GM03348 (cell line): ENCODE measurements around the gene PASK.
"Not testable (repeated sequence)": the region's sequence is repeated elsewhere in the genome, so short reads cannot be mapped to it uniquely, and the experiment has no call there.

Experiments
- DNase-seq: peaks from one replicate; pipeline ENCODE4 v3.0.0; 2012; ENCODE audit warnings: low spot score

PASK gene

DNA sequence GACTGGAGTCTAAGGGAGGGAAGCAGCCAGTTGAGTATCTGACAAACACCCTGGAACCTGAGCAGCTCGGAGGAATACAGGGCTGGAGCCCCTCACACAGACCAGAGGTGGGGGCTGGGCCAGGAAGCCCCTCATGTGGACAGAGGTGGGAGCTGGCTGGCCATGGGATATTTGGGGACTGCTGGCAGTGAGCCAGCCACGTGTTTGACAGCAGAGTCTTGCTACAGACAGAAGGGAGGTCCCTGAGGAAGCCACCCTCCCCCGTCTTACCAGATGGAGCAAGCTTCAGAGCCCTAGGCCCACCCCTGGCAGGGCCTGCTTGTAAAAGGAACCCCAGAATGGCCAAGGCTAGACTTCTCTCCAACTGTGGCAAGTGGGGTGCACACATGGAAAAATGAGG lies 43.6 kb downstream of the PASK start:
- no peak for DNase-seq

DNA sequence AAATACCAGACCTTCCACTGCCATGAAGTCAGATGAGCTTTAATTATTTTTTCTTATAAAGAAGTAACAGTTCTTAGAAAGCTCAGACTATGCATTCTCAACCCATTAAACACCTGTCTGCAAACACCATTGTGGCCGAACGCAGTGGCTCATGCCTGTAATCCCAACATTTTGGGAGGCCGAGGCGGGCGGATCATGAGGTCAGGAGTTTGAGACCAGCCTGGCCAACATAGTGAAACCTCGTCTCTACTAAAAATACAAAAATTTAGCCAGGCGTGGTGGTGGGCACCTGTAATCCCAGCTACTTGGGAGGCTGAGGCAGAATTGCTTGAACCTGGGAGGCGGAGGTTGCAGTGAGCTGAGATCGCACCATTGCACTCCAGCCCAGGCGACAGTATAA lies 44.7 kb downstream of the PASK start:
- not testable (repeated sequence) for DNase-seq

DNA sequence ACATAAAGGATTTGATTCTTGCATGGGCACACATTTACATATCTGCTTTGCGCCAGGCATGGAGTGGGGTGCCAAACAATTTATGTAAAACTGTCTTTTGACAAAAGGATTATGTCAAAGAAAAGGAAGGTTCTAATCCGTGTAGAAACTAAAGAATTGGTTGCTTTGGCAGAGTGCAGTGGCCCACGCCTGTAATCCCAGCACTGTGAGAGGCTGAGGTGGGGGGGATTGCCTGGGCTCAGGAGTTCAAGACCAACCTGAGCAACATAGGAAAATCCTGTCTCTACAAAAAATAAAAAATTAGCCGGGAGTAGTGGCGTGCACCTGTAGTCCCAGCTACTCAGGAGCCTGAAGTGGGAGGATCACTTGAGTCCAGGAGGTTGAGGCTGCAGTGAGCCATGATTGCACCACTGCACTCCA lies 46.1 kb downstream of the PASK start:
- no peak for DNase-seq

DNA sequence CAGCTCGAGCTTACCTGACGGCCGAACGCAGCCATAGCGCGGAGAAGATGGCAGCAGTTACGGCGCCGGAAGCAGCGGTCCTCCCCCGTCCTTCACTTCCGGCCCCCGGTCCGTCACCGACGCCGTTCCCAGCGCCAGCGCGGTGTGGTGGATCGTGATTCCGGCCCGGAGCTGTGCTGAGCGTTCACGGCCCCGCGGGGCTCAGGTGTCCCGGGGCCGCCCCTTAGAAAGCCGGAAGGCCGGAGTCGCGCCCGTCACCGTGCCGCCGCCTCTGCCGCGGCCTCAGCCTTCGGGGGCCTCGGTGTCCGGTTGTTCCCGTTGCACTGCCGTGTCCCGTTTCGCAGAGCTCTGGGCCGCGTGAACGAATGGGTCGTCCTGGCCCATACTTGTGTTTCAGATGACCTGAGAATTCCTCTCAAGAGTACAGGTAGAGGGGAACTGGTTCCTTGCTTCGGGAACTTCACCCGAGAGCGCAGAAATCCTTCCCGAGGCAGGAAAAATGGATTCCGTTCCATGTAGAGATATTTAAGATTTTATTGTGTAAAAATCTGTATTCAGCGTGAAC lies 47.0 kb downstream of the PASK start, which contains the start of gene MTERF4:
MTERF4 (minus strand) TSS at position 49 of the 565 bp plus-strand sequence; CDS start at position 35, 14 bp downstream.
- peak; percentile 96 for DNase-seq

DNA sequence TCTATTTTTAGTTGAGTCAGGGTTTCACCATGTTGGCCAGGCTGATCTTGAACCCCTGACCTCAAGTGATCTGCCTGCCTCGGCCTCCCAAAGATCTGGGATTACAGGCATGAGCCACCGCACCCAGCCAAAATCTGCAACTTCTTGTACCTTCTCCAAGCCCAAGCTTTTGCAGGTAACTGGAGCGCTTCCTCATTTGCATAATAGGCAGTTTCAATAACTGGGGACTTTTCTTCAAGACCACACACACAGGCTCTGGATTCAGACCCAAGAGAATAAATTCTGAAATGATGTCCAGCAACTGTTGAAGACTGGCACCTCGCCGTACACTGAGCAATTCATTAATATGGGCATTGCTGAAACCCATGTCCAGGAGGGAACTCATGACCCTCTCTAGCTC lies 50.0 kb downstream of the PASK start:
- DNase-seq: no peak

DNA sequence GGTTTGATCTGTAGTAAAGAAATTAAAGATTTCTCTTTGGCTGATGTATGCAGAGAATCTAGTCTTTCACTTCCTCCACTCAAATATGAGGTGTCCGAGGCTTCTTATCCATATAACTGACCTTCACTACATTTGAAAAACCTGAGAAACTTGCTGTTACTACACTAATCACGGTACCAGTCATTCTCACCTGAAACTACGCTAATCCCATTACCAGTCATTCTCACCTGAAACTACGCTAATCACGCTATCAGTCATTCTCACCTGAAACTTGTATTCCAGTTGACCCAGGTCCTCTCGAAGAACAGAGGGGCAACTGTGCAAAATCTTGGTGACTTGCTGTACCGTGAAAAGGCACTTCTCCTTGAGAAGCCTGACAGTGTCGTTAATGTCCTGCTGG lies 52.3 kb downstream of the PASK start:
- no peak for DNase-seq

DNA sequence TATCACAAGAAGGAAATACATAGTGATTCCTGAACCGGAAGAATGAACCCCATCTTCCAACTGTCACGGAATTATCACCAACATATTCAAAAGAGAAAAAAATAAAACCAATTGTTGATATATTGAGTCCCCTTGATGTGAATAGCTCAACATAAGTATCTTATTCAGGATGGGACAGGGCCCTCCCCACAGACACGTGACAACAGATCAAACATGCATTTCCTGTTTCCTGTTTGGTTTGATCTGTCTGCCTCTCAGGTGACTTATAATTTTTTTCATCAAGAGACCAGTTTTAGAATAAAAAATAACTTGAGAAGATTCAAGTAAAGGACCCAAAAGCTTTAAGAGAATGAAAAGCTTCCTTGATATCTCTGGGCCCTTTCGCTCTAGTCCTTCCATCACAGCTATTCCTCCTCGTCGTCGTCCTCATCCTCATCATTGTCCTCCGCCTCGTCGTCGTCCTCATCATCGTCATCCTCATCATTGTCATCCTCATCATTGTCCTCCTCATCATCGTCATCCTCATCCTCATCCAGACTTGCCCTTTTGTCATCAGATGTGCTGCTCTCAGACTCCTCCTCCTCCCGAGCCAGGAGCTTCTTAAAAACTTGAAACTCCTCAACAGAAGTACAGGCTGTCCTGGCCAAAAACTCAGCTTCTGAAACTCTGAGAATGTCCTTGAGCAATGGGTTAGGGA lies 53.5 kb downstream of the PASK start:
- DNase-seq: no peak

DNA sequence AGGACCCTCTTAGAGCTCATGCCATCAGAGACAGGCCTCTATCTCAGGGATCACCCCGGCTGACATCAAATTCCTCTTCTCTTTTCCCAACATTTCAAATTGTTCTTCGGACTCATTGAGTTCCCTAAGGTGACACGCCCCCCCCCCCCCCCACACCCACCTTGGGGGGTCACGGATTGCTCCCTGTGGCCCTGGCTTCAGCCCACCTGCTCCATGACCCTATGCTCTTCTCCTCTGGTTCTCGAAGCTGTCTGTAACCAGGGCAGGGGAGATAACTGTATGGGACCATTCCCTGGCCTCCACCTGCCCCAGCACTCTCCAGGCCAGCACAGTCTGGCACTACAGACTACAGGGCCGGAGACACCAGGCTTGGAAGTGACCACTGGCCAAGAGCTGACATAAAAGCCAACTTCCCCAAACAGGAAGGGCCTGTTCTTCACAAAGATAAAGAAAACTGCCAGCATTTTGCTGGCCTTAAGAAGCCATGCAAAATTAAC lies 54.3 kb downstream of the PASK start:
- no peak for DNase-seq

DNA sequence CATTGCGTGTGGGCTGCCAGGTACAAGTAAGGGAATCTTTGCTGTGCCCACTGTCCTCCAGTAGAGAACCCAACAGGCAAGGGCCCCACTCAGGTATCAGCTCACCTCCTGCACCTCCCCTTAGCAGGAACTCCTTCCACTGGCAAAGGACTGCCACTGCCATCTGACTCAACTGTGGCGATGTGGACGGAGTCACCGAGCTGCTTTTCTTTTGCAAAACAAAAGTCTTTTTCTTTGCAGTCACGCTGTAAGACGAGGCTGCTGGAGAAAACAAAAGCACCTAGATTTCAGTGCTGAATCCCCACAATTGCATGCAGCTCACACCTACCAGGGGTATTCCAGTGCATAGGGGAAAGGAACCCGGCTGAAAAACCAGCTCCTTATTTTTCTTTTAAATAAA lies 55.1 kb downstream of the PASK start:
- no peak for DNase-seq

DNA sequence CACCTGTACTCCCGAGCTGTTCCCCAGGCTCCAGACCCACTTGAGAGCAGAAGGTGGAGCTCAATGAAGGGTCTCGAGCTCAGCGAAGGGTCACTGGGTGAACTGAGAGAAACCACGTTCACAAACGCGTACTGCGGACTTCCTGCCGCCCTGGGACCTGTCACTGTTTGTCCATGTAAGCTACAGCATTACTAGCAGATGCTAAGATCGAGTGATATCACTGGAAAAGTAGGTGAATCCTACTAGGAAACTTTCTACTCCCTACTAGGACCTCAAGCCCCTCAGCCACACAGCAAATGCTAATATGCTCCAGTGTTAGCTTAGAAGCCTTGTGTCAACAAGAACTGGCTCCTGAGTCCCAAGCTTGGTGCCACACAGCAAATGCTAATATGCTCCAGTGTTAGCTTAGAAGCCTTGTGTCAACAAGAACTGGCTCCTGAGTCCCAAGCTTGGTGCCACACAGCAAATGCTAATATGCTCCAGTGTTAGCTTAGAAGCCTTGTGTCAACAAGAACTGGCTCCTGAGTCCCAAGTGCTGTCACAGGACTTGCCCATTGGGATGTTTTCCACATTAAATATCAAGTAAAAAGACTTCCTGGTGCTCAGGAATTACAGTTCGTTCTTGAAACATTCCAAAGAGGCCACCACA lies 56.0 kb downstream of the PASK start:
- not testable (repeated sequence) for DNase-seq

DNA sequence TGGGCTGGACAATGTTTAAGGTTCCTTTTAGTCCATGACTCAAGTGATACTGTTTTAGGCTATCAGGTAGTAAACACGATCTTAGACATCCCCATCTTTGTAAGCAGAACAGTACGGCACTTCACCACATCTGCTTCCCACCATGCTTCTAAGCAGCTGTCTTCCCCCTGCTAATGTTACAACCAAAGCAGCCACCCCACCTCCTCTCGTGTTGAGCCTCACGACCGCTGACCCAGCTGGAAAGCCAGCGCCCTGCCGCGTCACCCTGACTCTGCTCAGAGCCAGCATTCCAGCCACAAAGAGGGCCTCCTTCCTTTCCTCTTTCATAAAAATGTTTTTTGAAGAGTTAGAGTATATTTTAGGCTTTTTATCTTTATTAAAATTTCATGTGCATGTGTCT lies 56.6 kb downstream of the PASK start:
- DNase-seq: no peak

DNA sequence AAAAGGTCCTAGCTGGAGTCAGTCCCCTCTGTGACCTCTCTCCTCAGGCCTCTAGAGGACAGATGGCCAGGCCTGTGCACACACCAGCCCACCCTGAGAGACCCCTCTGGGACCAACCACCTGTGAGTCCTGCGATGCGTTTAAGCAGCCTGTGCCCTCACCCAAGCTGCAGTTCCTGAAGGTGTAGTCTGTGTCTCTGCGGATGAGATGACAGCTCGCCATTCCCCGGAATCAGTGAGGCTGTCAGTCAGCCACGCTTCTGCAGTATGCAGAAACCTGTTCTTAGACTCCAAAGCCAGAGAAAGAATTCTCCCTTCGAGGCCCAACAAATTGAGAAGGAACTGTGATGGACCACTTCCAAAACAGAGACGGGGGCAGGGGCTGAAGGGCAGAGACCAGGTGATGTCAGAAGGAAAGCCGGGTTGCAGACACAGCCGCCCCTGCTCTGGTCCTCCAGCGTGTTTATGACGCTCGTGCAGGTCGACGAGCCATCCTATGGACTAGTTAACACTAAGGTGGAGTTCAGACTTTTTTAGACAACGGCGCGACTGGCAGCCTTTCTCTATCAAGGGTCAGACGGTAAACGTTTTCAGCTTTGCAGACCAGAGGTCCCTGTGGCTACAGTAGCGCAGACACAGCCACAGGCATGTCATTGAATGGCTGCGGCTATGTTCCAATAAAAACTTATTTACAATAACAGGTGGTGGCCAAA lies 57.4 kb downstream of the PASK start:
- DNase-seq: no peak

DNA sequence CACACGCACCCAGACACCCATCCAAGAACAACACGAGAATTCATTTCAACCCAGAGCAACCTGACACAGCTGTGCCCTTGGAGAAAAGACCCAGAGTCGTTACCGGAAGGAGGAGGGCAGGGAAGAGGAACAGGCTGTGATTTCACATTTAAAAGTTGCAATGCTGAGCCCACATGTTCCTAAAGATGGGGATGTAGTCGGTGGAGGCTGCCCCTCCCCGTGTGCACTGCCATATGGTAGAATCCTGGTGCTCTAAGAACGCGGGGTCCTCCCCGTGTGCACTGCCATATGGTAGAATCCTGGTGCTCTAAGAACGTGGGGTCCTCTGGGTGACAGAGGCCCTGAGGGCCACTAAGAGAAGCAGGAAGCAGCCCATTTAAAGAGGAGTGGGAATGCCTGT lies 58.1 kb downstream of the PASK start:
- DNase-seq: no peak

DNA sequence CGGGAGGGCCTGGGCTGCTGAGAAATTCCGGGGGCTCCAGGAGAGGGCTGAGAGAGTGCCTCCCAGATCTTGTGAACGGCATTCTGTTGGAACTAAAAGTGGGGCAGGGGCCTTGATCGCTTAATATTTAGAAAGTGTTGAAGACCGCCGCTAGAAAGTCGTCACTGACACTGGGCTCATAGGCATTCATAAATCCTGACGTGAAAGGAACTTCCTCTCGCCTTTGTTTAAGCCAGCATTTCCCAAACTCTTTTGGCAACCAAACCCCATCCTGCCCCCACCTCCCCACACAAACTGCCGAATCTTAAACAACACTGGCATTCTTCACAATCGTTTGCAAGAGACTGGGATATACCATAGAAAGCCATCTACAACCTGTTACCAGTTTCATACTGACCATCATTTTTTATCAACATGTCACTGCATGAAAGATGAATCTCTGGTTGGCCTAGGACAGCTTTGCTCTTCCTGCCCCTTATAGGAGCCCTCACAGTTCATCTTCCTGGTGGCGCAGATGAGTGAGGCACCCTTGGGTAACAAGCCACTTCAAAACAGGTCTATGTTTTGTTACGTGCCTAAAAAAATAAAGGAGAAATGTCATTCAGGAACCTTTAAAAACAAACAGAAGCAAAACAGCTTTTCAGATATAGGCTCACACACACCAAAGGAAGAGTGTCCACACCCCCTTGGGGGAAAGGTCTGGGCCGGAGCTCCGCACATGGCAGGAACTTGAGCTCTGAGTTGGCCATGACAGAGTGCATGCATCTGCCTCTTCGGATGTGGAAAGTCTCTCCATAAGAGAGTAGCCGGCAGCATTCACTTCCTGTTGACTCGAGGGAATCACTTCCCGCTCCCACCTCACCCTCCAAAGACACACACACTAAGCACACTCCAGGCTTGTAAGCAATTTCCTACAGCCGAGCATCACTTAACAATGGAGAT lies 60.2 kb downstream of the PASK start:
- no peak for DNase-seq

DNA sequence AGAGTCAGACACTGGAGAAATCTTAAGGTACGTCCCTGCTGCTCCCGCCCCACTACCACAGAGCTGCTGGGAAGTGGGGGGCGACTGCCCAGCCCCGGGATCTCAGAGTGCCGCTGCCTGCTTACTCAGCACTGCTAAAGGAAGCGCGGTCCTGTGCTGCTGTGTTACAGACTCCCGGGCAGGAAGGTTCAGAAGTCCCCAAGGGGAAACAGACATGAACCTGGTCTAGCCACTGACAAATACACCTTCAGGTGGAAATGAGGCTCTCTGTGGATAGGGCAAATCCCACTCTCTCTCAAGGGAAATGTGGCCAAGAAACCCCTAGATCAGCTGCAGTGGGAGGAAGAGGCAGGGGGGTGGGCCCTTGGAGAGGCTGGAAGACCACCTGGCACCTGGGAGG lies 60.9 kb downstream of the PASK start:
- no peak for DNase-seq

DNA sequence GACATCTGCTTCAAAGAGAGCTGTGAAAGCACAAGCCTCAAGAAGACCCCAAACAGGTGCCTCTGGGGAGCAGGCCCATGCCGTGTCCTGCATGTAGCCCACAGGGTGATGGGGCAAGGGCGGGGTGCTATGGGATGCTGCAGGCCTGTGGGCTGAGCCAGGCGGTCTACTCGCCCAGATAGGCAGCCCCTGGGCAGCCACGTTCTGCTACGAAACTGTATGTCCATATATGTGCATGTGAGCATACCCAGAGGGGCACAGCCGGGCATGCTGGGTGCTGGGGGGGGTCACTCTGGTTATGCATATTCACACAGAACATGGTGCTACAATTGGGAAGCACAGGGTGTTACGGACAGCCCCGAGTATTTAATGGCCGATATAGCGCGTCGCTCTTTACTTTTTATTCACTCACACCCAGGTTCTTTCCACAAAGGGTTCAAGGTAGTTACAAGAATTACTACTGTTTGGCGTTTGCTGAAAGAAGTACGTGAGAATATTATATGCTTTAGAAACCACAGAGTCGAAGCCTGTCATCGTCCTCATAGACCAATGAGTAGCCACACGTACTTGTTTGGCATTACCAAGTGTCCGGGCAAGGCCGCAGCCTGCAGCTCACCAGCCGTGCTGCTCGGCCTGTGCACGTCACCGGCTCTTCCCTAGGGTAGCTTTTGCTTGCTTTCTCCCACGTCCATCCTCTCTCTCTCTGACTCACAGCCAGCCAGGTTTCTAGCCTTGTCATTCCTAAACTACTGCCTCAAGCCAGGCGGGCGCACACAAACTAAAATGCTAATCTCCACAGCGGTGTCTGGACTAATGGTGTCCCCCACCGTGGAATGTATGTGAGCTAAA lies 61.6 kb downstream of the PASK start:
- DNase-seq: no peak

DNA sequence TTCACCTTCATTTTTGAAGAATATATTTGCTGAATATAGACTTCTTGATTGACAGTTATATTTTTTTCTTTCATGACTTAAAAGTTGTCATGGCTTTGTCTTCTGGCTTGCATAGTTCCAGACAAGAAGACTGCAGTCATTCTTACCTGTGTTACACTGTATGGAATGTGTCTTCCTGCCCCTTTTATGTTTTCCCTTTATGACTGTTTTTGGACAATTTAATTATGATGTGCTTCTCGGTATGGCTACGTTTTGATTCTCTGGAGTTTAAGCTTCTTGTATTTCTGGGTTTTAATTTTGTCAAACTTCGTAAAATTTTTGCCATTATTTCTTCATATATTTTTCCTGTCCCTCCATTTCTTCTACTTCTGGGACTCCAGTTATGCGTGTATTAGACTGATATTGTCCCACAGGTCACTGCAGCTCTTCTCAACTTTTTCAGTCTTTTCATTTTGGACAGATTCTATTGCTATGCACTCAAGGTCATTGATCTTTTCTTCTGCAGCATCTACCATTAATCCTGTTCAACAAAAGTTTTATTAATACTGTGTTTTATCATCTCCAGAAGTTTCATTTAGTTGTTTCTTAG lies 64.3 kb downstream of the PASK start:
- no peak for DNase-seq

DNA sequence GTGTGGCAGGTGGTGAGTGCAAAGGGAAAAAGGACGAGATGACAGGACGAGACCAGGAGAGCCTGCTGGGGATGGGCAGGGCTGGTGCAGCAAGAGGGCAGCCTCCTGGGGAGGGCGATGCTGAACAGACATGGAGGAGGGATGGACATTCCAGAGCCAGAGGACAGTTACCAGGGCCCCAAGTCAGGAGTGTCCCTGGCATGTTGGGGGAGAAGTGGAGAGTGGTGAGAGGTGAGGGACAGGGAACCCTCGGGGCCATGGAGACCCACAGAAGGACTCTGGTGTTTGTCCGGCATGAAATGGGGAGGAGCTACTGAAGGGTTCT lies 66.2 kb downstream of the PASK start:
- DNase-seq: no peak

DNA sequence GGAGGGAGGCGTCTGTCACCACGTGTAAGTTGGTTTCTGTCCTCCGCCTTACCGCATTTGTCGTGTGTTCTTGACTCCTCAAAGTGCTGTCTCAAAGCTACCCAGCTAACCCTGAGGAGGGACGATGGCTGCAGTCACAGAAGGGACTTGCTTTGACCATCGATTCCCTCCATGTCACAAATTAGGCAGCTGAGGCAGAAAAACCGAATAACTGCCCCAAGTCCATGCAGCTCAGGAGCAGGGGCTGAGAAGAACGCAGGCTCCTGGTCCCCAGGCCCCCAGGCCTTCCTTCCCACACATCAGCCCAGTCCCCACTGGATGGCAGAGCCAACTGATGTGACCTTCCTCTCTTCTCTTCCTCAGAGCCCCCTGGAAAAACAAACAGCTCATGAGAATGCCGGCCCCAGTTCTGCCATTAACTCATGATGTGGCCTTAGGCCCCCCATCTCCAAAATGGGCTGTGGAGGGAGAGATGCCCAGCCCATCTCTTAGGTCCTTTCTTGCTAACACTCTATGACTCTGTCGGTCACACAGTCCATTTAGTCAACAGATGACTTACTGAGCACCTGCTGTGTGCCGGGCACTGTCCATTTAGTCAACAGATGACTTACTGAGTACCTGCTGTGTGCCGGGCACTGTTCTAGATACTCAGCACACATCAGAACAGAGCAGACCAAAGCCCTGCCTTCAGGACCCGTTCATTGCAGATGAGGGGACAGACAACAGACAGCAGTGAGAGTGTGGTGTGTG lies 66.8 kb downstream of the PASK start:
- no peak for DNase-seq
